H9 (cell line): ENCODE results near the gene SYT15B. TPM values are rescaled to one million over a fixed set of nuclear protein-coding genes. Genes with fewer than 3 reads are reported as not detected.
"Not testable (repeated sequence)": the region's sequence is repeated elsewhere in the genome, so short reads cannot be mapped to it uniquely, and the experiment has no call there.

ENCODE experiments used
- DNase-seq: peaks from one replicate; pipeline ENCODE4 v3.0.0-alpha.2; 2017
- H2AFZ ChIP-seq: one replicate; pipeline ENCODE4 v1.6.1; 2013; ENCODE audit warnings: mild to moderate bottlenecking, low read length, control low read depth, moderate library complexity
- H2AK5ac ChIP-seq: 2 replicates; pipeline ENCODE4 v1.6.1; 2013; ENCODE audit warnings: low read length, control low read depth, mixed read lengths; ENCODE audit not compliant: insufficient read length
- H2BK120ac ChIP-seq: one replicate; pipeline ENCODE4 v1.6.1; 2013; ENCODE audit warnings: low read depth, mild to moderate bottlenecking, low read length, control low read depth, inconsistent platforms; ENCODE audit not compliant: poor library complexity, severe bottlenecking
- H2BK12ac ChIP-seq: 2 replicates; pipeline ENCODE4 v1.6.1; 2013; ENCODE audit warnings: low read length, control low read depth, mixed read lengths, low read depth; ENCODE audit not compliant: insufficient read length
- H2BK15ac ChIP-seq: 2 replicates; pipeline ENCODE4 v1.6.1; 2013; ENCODE audit warnings: low read depth, low read length, control low read depth
- H2BK20ac ChIP-seq: one replicate; pipeline ENCODE4 v1.6.1; 2013; ENCODE audit warnings: low read depth, mild to moderate bottlenecking, low read length, control low read depth, inconsistent platforms; ENCODE audit not compliant: poor library complexity, severe bottlenecking
- H2BK5ac ChIP-seq: 2 replicates; pipeline ENCODE4 v1.6.1; 2013; ENCODE audit warnings: low read length, control low read depth, mixed read lengths; ENCODE audit not compliant: insufficient read length
- H3K14ac ChIP-seq: 2 replicates; pipeline ENCODE4 v1.6.1; 2013; ENCODE audit warnings: low read length, control low read depth; ENCODE audit not compliant: insufficient read depth
- H3K18ac ChIP-seq: 2 replicates; pipeline ENCODE4 v1.6.1; 2013; ENCODE audit warnings: low read depth, mild to moderate bottlenecking, mixed read lengths, low read length, control low read depth; ENCODE audit not compliant: insufficient read length
- H3K23ac ChIP-seq: 2 replicates; pipeline ENCODE4 v1.6.1; 2013; ENCODE audit warnings: low read length, control low read depth, mixed read lengths, low read depth; ENCODE audit not compliant: insufficient read length
- H3K23me2 ChIP-seq: 2 replicates; pipeline ENCODE4 v1.6.1; 2013; ENCODE audit warnings: low read depth, mild to moderate bottlenecking, mixed read lengths, low read length, control low read depth; ENCODE audit not compliant: insufficient read length, poor library complexity, severe bottlenecking
- H3K27ac ChIP-seq: 2 replicates; pipeline ENCODE4 v1.5.1; 2013; ENCODE audit warnings: low read length, control low read depth, mixed read lengths, low read depth; ENCODE audit not compliant: insufficient read length
- H3K27me3 ChIP-seq: 2 replicates; pipeline ENCODE4 v1.6.1; 2013; ENCODE audit warnings: low read length, control low read depth, inconsistent platforms; ENCODE audit not compliant: insufficient read depth
- H3K4ac ChIP-seq: 2 replicates; pipeline ENCODE4 v1.6.1; 2013; ENCODE audit warnings: low read depth, mild to moderate bottlenecking, control low read depth, inconsistent platforms, low read length, moderate library complexity
- H3K4me1 ChIP-seq: 2 replicates; pipeline ENCODE4 v1.6.1; 2013; ENCODE audit warnings: low read length, control low read depth, inconsistent platforms; ENCODE audit not compliant: insufficient read depth
- H3K4me2 ChIP-seq: 2 replicates; pipeline ENCODE4 v1.6.1; 2013; ENCODE audit warnings: low read length, control low read depth, mixed read lengths; ENCODE audit not compliant: insufficient read length, insufficient read depth
- H3K56ac ChIP-seq: 2 replicates; pipeline ENCODE4 v1.6.1; 2013; ENCODE audit warnings: low read depth, mild to moderate bottlenecking, mixed read lengths, low read length, control low read depth; ENCODE audit not compliant: insufficient read length
- H3K79me1 ChIP-seq: 2 replicates; pipeline ENCODE4 v1.6.1; 2013; ENCODE audit warnings: low read depth, mild to moderate bottlenecking, moderate library complexity, low read length, control low read depth, inconsistent platforms; ENCODE audit not compliant: insufficient read depth, poor library complexity, severe bottlenecking
- H3K79me2 ChIP-seq: 2 replicates; pipeline ENCODE4 v1.6.1; 2013; ENCODE audit warnings: low read length, control low read depth, inconsistent platforms; ENCODE audit not compliant: insufficient read depth
- H3K9ac ChIP-seq: 2 replicates; pipeline ENCODE4 v1.6.1; 2013; ENCODE audit warnings: low read length, control low read depth, mixed read lengths; ENCODE audit not compliant: insufficient read length; ENCODE audit errors: extremely low read depth
- H3K9me3 ChIP-seq: one replicate; pipeline ENCODE4 v1.6.1; 2013; ENCODE audit warnings: low read depth, low read length, inconsistent platforms; ENCODE audit not compliant: control insufficient read depth
- H3T11ph ChIP-seq: one replicate; pipeline ENCODE4 v1.6.1; 2013; ENCODE audit warnings: mild to moderate bottlenecking, low read length, control low read depth, inconsistent platforms
- H4K20me1 ChIP-seq: one replicate; pipeline ENCODE4 v1.6.1; 2013; ENCODE audit not compliant: control insufficient read depth, insufficient read length, insufficient read depth
- H4K5ac ChIP-seq: 2 replicates; pipeline ENCODE4 v1.6.1; 2013; ENCODE audit warnings: low read depth, mild to moderate bottlenecking, mixed read lengths, low read length, control low read depth; ENCODE audit not compliant: insufficient read length
- H4K8ac ChIP-seq: replicated peaks from 2 replicates; pipeline ENCODE4 v1.6.1; 2013; ENCODE audit warnings: low read length, control low read depth, mixed read lengths, low read depth; ENCODE audit not compliant: insufficient read length
- H4K91ac ChIP-seq: 2 replicates; pipeline ENCODE4 v1.6.1; 2013; ENCODE audit warnings: low read depth, mild to moderate bottlenecking, moderate library complexity, mixed read lengths, low read length, control low read depth; ENCODE audit not compliant: insufficient read length
- H3K27ac Mint-ChIP-seq, 3 experiments: 2 replicates in 2 of 3; 3 replicates in 1 of 3; pipeline ENCODE4 v1.8.0; 2020 to 2021; ENCODE audit warnings: mixed read lengths in 3 of 3, mild to moderate bottlenecking in 1 of 3, moderate library complexity in 1 of 3
- H3K27me3 Mint-ChIP-seq: 2 replicates; pipeline ENCODE4 v1.8.0; 2021; ENCODE audit warnings: low read depth, mild to moderate bottlenecking, moderate library complexity, mixed read lengths
- H3K36me3 Mint-ChIP-seq, 3 experiments: 2 replicates in 2 of 3; 3 replicates in 1 of 3; pipeline ENCODE4 v1.8.0; 2020 to 2021; ENCODE audit warnings: low read depth in 3 of 3, mixed read lengths in 3 of 3; ENCODE audit not compliant: insufficient read depth in 1 of 3
- H3K4me1 Mint-ChIP-seq, 2 experiments: 2 replicates each; pipeline ENCODE4 v1.8.0; 2020; ENCODE audit warnings: mixed read lengths in 2 of 2
- H3K4me3 Mint-ChIP-seq, 2 experiments: 2 replicates in 1 of 2; 3 replicates in 1 of 2; pipeline ENCODE4 v1.8.0; 2020 to 2021; ENCODE audit warnings: mild to moderate bottlenecking in 2 of 2, mixed read lengths in 2 of 2, moderate library complexity in 1 of 2
- H3K9me3 Mint-ChIP-seq, 2 experiments: 2 replicates in 1 of 2; 3 replicates in 1 of 2; pipeline ENCODE4 v1.8.0; 2020; ENCODE audit warnings: mild to moderate bottlenecking in 2 of 2, mixed read lengths in 2 of 2, moderate library complexity in 1 of 2
- WGBS: extraction: QIAGEN DNeasy Blood & Tissue Kit; methylation state at CpG from one replicate; pipeline ENCODE4 v1.1.7; 2013; ENCODE audit warnings: missing lambda C conversion rate, low lambda C conversion rate, mixed read lengths; ENCODE audit not compliant: insufficient read length; ENCODE audit errors: extremely low coverage; 5-methylcytosine and 5-hydroxymethylcytosine counted together
- total RNA-seq: library from RNA; stranded (reverse); gene quantifications from 2 replicates; pipeline ENCODE4 v1.2.1, GENCODE V29; 2021

Gene SYT15B
- total RNA-seq, 1 experiment from 2014 or later = 0.24 TPM

DNA sequence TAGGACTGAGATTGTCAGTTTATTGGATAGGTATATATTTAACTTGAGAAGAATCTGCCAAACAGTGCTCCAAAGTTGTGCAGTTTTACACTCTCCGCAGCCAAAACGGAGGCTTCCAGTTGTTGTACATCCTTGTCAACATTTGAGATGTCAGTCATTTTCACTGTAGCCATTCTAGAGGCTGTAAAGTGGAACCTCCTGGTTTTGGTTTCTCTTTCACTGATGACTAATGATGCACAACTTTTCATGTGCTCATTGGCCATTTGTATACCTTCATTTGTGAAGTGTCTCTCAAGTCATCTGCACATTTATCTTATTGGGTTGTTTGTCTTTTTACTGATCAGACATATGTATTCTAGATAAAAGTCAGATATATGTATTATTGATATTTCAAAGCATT is 22.5 kb downstream of the SYT15B start:
- not testable (repeated sequence) for H3K36me3 Mint-ChIP-seq, H3K27me3 Mint-ChIP-seq, H3K23ac ChIP-seq, H2AK5ac ChIP-seq, H2BK15ac ChIP-seq, DNase-seq, H2BK5ac ChIP-seq, H4K20me1 ChIP-seq, H3K79me1 ChIP-seq, H3K27ac Mint-ChIP-seq, H3K27ac ChIP-seq, H3K4me1 ChIP-seq, H4K91ac ChIP-seq, H3K79me2 ChIP-seq, H4K8ac ChIP-seq, H3K4me2 ChIP-seq, H3K4me1 Mint-ChIP-seq, H3K9me3 Mint-ChIP-seq, H3K27me3 ChIP-seq, H3K4me3 Mint-ChIP-seq, H2BK120ac ChIP-seq, H3K9ac ChIP-seq, H3K23me2 ChIP-seq, H2AFZ ChIP-seq, H3K56ac ChIP-seq, H2BK12ac ChIP-seq, H4K5ac ChIP-seq, H3K9me3 ChIP-seq, H2BK20ac ChIP-seq, H3K4ac ChIP-seq, H3K18ac ChIP-seq, H3T11ph ChIP-seq, H3K14ac ChIP-seq
- WGBS = no CpG with 5 or more reads among the region's 2 CpGs

- not testable (repeated sequence) for H4K91ac ChIP-seq, H2BK20ac ChIP-seq, H4K20me1 ChIP-seq, H3K9me3 ChIP-seq, H2BK5ac ChIP-seq, H3K79me2 ChIP-seq, H3K4me2 ChIP-seq, H3K79me1 ChIP-seq, DNase-seq, H2AK5ac ChIP-seq, H3K36me3 Mint-ChIP-seq, H3K4me1 Mint-ChIP-seq, H3T11ph ChIP-seq, H3K23ac ChIP-seq, H3K4me1 ChIP-seq, H3K18ac ChIP-seq, H3K4me3 Mint-ChIP-seq, H2AFZ ChIP-seq, H3K4ac ChIP-seq, H3K27me3 Mint-ChIP-seq, H4K8ac ChIP-seq, H3K56ac ChIP-seq, H3K9ac ChIP-seq, H2BK120ac ChIP-seq, H3K27me3 ChIP-seq, H3K27ac ChIP-seq, H3K14ac ChIP-seq, H3K9me3 Mint-ChIP-seq, H2BK12ac ChIP-seq, H3K23me2 ChIP-seq, H2BK15ac ChIP-seq, H3K27ac Mint-ChIP-seq, H4K5ac ChIP-seq
- WGBS = no CpG with 5 or more reads among the region's 5 CpGs
Measured at GRCh38 chr10:47730911-47731310, 32.5 kb downstream of the SYT15B start.
